ENCODE data around the gene CBLL1. TPM values are rescaled to one million over a fixed set of nuclear protein-coding genes. Genes with fewer than 3 reads are reported as not detected.

CBLL1 gene
- total RNA-seq, 4 donors from 2014 or later: 17.7 to 26.1 (median 24.6) TPM

GRCh38 chr7:107701191-107701590, 42.8 kb upstream of the CBLL1 start:
- TF ChIP-seq POLR2A (IDR thresholded peaks at IDR 0.05): no peak
- TF ChIP-seq CTCF (IDR thresholded peaks at IDR 0.05): no peak
- Histone ChIP-seq H3K9me3 (no peaks in the 10 kb centered on the region), H3K4me3 (no peak overlapping the region), H3K36me3 (no peaks in the 10 kb centered on the region), H3K27ac (no peak overlapping the region), H3K27me3 (no peaks in the 10 kb centered on the region), H3K4me1 (no peaks in the 10 kb centered on the region)
- DNase-seq: no peak

GRCh38 chr7:107703219-107703618, 40.7 kb upstream of the CBLL1 start:
- no peaks in the 10 kb centered on the region for H3K4me1 ChIP-seq
- DNase-seq: no peak
- TF ChIP-seq CTCF (IDR thresholded peaks at IDR 0.05) (no peak), POLR2A (IDR thresholded peaks at IDR 0.05) (no peak)
- no peaks in the 10 kb centered on the region for H3K27me3 ChIP-seq
- H3K4me3 ChIP-seq: no peak overlapping the region
- H3K36me3 ChIP-seq: no peaks in the 10 kb centered on the region
- H3K9me3 ChIP-seq: no peaks in the 10 kb centered on the region
- H3K27ac ChIP-seq: no peak overlapping the region

GRCh38 chr7:107703872-107704271, 40.1 kb upstream of the CBLL1 start:
- Histone ChIP-seq H3K4me3 (no peak overlapping the region), H3K9me3 (no peaks in the 10 kb centered on the region), H3K27me3 (no peaks in the 10 kb centered on the region), H3K36me3 (no peaks in the 10 kb centered on the region), H3K27ac (no peak overlapping the region), H3K4me1 (no peaks in the 10 kb centered on the region)
- DNase-seq: no peak
- TF ChIP-seq POLR2A (IDR thresholded peaks at IDR 0.05): no peak

- Histone ChIP-seq H3K4me3 (no peak overlapping the region), H3K27ac (no peak overlapping the region), H3K36me3 (no peaks in the 10 kb centered on the region), H3K27me3 (no peaks in the 10 kb centered on the region), H3K4me1 (no peaks in the 10 kb centered on the region), H3K9me3 (no peaks in the 10 kb centered on the region)
- TF ChIP-seq POLR2A (IDR thresholded peaks at IDR 0.05) (no peak), CTCF (IDR thresholded peaks at IDR 0.05) (no peak)
- DNase-seq: no peak
These were observed 35.0 kb upstream of the CBLL1 start for GRCh38 chr7:107708956-107709355.

GRCh38 chr7:107711301-107711700, 32.6 kb upstream of the CBLL1 start:
- Histone ChIP-seq H3K27ac (no peak overlapping the region), H3K9me3 (no peaks in the 10 kb centered on the region), H3K4me1 (no peaks in the 10 kb centered on the region), H3K4me3 (no peak overlapping the region), H3K36me3 (no peaks in the 10 kb centered on the region), H3K27me3 (no peaks in the 10 kb centered on the region)
- DNase-seq: no peak
- no peak for TF ChIP-seq POLR2A (IDR thresholded peaks at IDR 0.05)
- TF ChIP-seq CTCF (IDR thresholded peaks at IDR 0.05): no peak

- H3K27me3 ChIP-seq: no peaks in the 10 kb centered on the region
- TF ChIP-seq POLR2A (IDR thresholded peaks at IDR 0.05) (no peak), CTCF (IDR thresholded peaks at IDR 0.05) (no peak)
These were observed 31.9 kb upstream of the CBLL1 start for GRCh38 chr7:107712025-107712424.

More at GRCh38 chr7:107712025-107712424, 31.9 kb upstream of the CBLL1 start:
- Histone ChIP-seq H3K27ac (no peak overlapping the region), H3K4me3 (no peak overlapping the region), H3K4me1 (no peaks in the 10 kb centered on the region), H3K9me3 (no peaks in the 10 kb centered on the region), H3K36me3 (no peaks in the 10 kb centered on the region)
- no peak for DNase-seq

Data from Peyer's patch (tissue), 4 donors.